PC-9 (cell line): ENCODE data around the gene SBSN.

Experiments
- EZH2 ChIP-seq: fragments of 200-600 bp; sonication (generic); IDR thresholded peaks from 2 replicates; pipeline ENCODE4 v1.8.0; 2017; ENCODE audit warnings: antibody characterized with exemption, low read depth
- TF ChIP-seq, protein P1 (sequence below): fragments of 200-600 bp; sonication (generic); conservative IDR thresholded peaks from 2 replicates; pipeline ENCODE4 v1.6.1; 2017; ENCODE audit warnings: mixed run types, antibody characterized with exemption, mild to moderate bottlenecking, moderate library complexity

DNA sequence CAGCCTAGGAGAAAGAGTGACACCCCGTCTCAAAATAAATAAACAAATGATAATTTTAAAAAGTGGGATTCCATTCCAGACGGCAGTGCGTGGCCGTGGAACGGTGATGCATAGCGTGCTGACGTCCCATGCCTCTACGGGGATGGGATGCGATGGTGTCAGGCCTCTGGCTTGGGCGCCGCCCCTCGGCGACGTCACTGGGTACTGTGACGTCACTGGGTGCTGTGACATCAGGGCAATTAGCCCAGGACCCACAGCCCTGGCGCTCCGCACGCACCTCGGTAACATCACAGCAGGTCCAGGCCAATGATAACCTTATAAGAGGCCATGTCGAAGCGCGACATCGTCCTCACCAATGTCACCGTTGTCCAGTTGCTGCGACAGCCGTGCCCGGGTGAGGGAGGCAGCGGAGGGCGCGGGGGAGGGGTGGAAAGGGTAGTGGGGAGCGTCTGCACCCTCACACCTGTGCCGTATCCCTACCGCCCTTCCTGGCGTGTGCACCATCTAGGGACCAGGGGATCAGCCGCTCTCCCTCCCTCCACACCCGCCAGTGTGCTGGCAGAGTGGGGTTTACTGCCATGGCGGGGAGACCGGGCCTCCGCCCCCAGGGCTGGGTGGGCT lies 5.2 kb upstream of the SBSN start, which contains the start of gene GAPDHS:
- TF ChIP-seq, protein P1, sequence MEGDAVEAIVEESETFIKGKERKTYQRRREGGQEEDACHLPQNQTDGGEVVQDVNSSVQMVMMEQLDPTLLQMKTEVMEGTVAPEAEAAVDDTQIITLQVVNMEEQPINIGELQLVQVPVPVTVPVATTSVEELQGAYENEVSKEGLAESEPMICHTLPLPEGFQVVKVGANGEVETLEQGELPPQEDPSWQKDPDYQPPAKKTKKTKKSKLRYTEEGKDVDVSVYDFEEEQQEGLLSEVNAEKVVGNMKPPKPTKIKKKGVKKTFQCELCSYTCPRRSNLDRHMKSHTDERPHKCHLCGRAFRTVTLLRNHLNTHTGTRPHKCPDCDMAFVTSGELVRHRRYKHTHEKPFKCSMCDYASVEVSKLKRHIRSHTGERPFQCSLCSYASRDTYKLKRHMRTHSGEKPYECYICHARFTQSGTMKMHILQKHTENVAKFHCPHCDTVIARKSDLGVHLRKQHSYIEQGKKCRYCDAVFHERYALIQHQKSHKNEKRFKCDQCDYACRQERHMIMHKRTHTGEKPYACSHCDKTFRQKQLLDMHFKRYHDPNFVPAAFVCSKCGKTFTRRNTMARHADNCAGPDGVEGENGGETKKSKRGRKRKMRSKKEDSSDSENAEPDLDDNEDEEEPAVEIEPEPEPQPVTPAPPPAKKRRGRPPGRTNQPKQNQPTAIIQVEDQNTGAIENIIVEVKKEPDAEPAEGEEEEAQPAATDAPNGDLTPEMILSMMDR: no peak
- TF ChIP-seq EZH2: no peak
